ENCODE data around the gene TECPR1. TPM values are rescaled to one million over a fixed set of nuclear protein-coding genes. Genes with fewer than 3 reads are reported as not detected.

Gene TECPR1
- total and polyA plus RNA-seq, 2 of the 4 experiments (the other 2 are of a cell fraction): 11.5 to 14.7 TPM

DNA sequence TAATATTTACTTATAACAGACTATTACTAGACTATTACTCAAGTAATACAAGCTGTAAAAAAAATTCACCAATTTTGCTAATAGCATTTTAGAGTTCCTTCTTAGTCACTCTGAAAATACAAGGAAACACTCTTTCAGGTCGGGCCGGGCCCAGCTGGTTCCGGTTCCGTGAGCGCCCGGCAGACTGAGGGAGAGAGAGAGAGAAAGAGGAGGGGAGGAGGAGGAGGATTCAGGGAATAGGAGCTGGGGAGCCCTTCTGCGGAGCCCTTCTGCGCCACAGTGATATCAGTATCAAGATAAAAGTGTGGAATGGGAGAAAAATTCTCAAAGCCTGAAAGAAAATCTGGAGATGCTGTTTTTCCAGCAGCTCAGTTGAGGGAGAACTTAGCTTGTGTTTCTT lies 71.3 kb downstream of the TECPR1 start:
- no peak overlapping the region for H3K9ac ChIP-seq (ENCODE audit: low read depth, low read length)
- H3K56ac ChIP-seq (ENCODE audit: extremely low read depth, insufficient read depth, low read length): no peak overlapping the region
- no peak overlapping the region for H2AFZ ChIP-seq (replicated peaks; ENCODE audit: low read length, poor library complexity)
- WGBS, 2 experiments (ENCODE audit: extremely low coverage in 2 of 2, insufficient read length in 1 of 2): 100% methylated on average over 1 of the region's 8 CpGs; no CpG with 5 or more reads in 1 of the 2 experiments
- ATAC-seq (ENCODE audit: low read depth) (no peak), DNase-seq (no peak)
- H3K4me3 ChIP-seq (ENCODE audit: insufficient read depth, low read depth, low read length): no peak overlapping the region
- dilution Hi-C loops (cut with HindIII; ENCODE audit: low sequenced_read_pairs, unreplicated experiment): no loop called here
- no peak overlapping the region for H2BK5ac ChIP-seq (ENCODE audit: low read depth, low read length, poor library complexity, severe bottlenecking)
- in situ Hi-C loops (cut with MboI; ENCODE audit: low sequenced_read_pairs): no loop called here
- no peak overlapping the region for H2AK9ac ChIP-seq (replicated peaks; ENCODE audit: low read depth, low read length, poor library complexity)
- H3K14ac ChIP-seq (replicated peaks; ENCODE audit: low read depth, low read length): no peak overlapping the region
- no peaks in the 10 kb centered on the region for H3K9me3 ChIP-seq (ENCODE audit: control insufficient read depth, insufficient read depth, low read length)
- no peak overlapping the region for H2BK20ac ChIP-seq (ENCODE audit: low read depth, low read length)
- no peak overlapping the region for H3K27ac ChIP-seq (ENCODE audit: insufficient read depth, low read length)
- no TSS peak for BruUV-seq (replicated peaks)
- H4K20me1 ChIP-seq (ENCODE audit: insufficient read depth, low read length): no peaks in the 10 kb centered on the region
- no peak overlapping the region for H3K23ac ChIP-seq (ENCODE audit: low read depth, low read length)
- no peak overlapping the region for H3K4ac ChIP-seq (ENCODE audit: low read depth, low read length)
- no peak overlapping the region for H2BK15ac ChIP-seq (ENCODE audit: low read depth, low read length)
- H2BK120ac ChIP-seq (ENCODE audit: low read depth, low read length): no peak overlapping the region
- ChIA-PET CTCF (no interaction called here), POLR2A (ENCODE audit: unreplicated experiment) (no interaction called here)
- H3K79me1 ChIP-seq (ENCODE audit: low read depth in 1 of 2, low read length in 2 of 2): no peaks in the 10 kb centered on the region; a peak in 2 of 4 replicates
- H3K27me3 ChIP-seq (ENCODE audit: control insufficient read depth, insufficient read depth, low read length): no peaks in the 10 kb centered on the region
- no peaks in the 10 kb centered on the region for H3K36me3 ChIP-seq (ENCODE audit: control insufficient read depth, insufficient read depth, low read length)
- H2AK5ac ChIP-seq (ENCODE audit: low read depth, low read length): no peak overlapping the region
- TF ChIP-seq SMC3 (IDR thresholded peaks at IDR 0.05; ENCODE audit: low read depth, low read length) (no peak), RAD21 (IDR thresholded peaks at IDR 0.05; ENCODE audit: low read length) (no peak), RCOR1 (IDR thresholded peaks at IDR 0.05; ENCODE audit: insufficient replicate concordance, low read length) (no peak)
- H4K91ac ChIP-seq (ENCODE audit: insufficient read depth, low read depth, low read length): no peak overlapping the region
- H4K8ac ChIP-seq (ENCODE audit: low read depth in 2 of 2, low read length in 2 of 2): no peak overlapping the region
- no peak overlapping the region for H4K5ac ChIP-seq (ENCODE audit: low read depth, low read length)
- intact Hi-C loops (cut with micrococcal nuclease): no loop called here
- H3K4me2 ChIP-seq (ENCODE audit: low read depth, low read length): no peak overlapping the region
- H3K9me1 ChIP-seq (ENCODE audit: insufficient read depth, low read length): peaks cover 6% of the 10 kb centered on the region; the same call in 1 of the 2 replicates
- H3K18ac ChIP-seq (ENCODE audit: low read depth, low read length): no peak overlapping the region
- H3K4me1 ChIP-seq (ENCODE audit: control insufficient read depth, insufficient read depth, low read length): no peaks in the 10 kb centered on the region; the same call in 1 of the 2 replicates

Measured in IMR-90 (cell line).